ENCODE results near the gene NIPAL4.

Gene NIPAL4

DNA sequence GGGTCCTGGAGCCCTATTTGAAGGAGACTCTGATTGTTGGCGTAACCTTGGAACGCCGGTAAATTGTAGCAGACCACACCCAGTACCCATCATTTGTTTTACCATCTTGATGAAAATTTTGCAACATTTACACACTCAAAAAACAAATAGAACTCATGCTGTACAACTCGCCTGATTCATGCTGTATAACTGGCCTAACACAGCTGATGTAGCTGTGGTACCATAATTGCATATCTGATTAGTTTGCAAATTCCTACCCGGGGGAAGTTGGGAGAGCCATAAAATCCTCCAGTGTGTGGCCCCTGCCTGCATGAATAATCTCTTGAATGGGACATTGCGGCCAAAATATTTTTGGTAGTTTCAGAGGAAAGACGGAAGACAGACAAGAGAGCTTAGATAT, 9.7 kb downstream of the NIPAL4 start:
- H4K20me1 ChIP-seq (ENCODE audit: control insufficient read depth, insufficient read depth, low read depth, low read length), result no peaks in the 10 kb centered on the region
- H3K4me3 ChIP-seq (ENCODE audit: low read length), result no peak overlapping the region
- H3K4me1 ChIP-seq (ENCODE audit: control insufficient read depth, low read length), result peaks cover 4% of the 10 kb centered on the region; the same call in 1 of the 2 replicates
- no peaks in the 10 kb centered on the region for H3K27me3 ChIP-seq (ENCODE audit: control insufficient read depth, low read length)
- TF ChIP-seq CTCF (IDR thresholded peaks at IDR 0.05; ENCODE audit: low read depth, low read length, poor library complexity, severe bottlenecking) (no peak), EZH2phosphoT487 (IDR thresholded peaks at IDR 0.05; ENCODE audit: borderline replicate concordance, low read length) (no peak)
- no peaks in the 10 kb centered on the region for H3K36me3 ChIP-seq (ENCODE audit: control insufficient read depth, low read length)
- no peak overlapping the region for H3K27ac ChIP-seq (ENCODE audit: low read depth, low read length)
- no peaks in the 10 kb centered on the region for H3K79me2 ChIP-seq (ENCODE audit: control insufficient read depth, low read length)
- H3K9me3 ChIP-seq (ENCODE audit: control insufficient read depth, insufficient read depth, low read length), result no peaks in the 10 kb centered on the region
- H3K9me2 ChIP-seq (replicated peaks; ENCODE audit: control insufficient read depth, low read length), result no peaks in the 10 kb centered on the region
- no peaks in the 10 kb centered on the region for H3F3A ChIP-seq (ENCODE audit: control insufficient read depth, insufficient read depth)
- no peak overlapping the region for H3K4me2 ChIP-seq (ENCODE audit: low read length)

GRCh38 chr5:157470631-157471030, 10.6 kb downstream of the NIPAL4 start:
- TF ChIP-seq CTCF (IDR thresholded peaks at IDR 0.05; ENCODE audit: low read depth, low read length, poor library complexity, severe bottlenecking), result no peak
- TF ChIP-seq EZH2phosphoT487 (IDR thresholded peaks at IDR 0.05; ENCODE audit: borderline replicate concordance, low read length), result no peak
- Histone ChIP-seq H4K20me1 (ENCODE audit: control insufficient read depth, insufficient read depth, low read depth, low read length) (no peaks in the 10 kb centered on the region), H3K4me2 (ENCODE audit: low read length) (no peak overlapping the region), H3K4me1 (ENCODE audit: control insufficient read depth, low read length) (peaks cover 4% of the 10 kb centered on the region; the same call in 1 of the 2 replicates), H3K9me3 (ENCODE audit: control insufficient read depth, insufficient read depth, low read length) (no peaks in the 10 kb centered on the region), H3K27me3 (ENCODE audit: control insufficient read depth, low read length) (no peaks in the 10 kb centered on the region), H3F3A (ENCODE audit: control insufficient read depth, insufficient read depth) (0 out of 2 replicates have a peak, but pooled peaks cover under 1% of the 10 kb centered on the region), H3K27ac (ENCODE audit: low read depth, low read length) (no peak overlapping the region), H3K79me2 (ENCODE audit: control insufficient read depth, low read length) (no peaks in the 10 kb centered on the region), H3K9me2 (replicated peaks; ENCODE audit: control insufficient read depth, low read length) (no peaks in the 10 kb centered on the region), H3K4me3 (ENCODE audit: low read length) (no peak overlapping the region), H3K36me3 (ENCODE audit: control insufficient read depth, low read length) (peaks cover 5% of the 10 kb centered on the region; the same call in 1 of the 2 replicates)

DNA sequence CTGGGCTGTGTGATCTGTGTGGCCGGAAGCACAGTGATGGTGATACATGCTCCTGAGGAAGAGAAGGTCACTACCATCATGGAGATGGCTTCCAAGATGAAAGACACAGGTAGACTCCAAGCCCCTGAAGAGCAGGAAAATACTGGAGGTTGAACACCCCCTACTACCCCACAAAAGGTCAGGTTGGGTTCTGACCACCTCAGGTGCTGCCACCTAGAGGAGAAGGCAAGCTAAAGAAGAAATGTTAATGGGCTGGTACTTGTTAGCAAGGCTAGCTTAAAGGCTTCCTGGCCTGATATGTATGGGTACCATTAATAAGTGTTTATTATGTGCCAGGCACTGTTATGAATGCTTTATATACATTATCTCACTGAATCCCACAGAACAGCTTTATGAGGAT, 11.7 kb downstream of the NIPAL4 start:
- TF ChIP-seq EZH2phosphoT487 (IDR thresholded peaks at IDR 0.05; ENCODE audit: borderline replicate concordance, low read length) (no peak), CTCF (IDR thresholded peaks at IDR 0.05; ENCODE audit: low read depth, low read length, poor library complexity, severe bottlenecking) (peak; percentile 92)

More for the DNA sequence above, 11.7 kb downstream of the NIPAL4 start:
- Histone ChIP-seq H3K9me3 (ENCODE audit: control insufficient read depth, insufficient read depth, low read length) (no peaks in the 10 kb centered on the region), H4K20me1 (ENCODE audit: control insufficient read depth, insufficient read depth, low read depth, low read length) (no peaks in the 10 kb centered on the region), H3K4me1 (ENCODE audit: control insufficient read depth, low read length) (peaks cover 4% of the 10 kb centered on the region; the same call in 1 of the 2 replicates), H3K4me2 (ENCODE audit: low read length) (no peak overlapping the region), H3K36me3 (ENCODE audit: control insufficient read depth, low read length) (peaks cover 13% of the 10 kb centered on the region), H3K4me3 (ENCODE audit: low read length) (no peak overlapping the region), H3F3A (ENCODE audit: control insufficient read depth, insufficient read depth) (0 out of 2 replicates have a peak, but pooled peaks cover 4% of the 10 kb centered on the region), H3K27ac (ENCODE audit: low read depth, low read length) (no peak overlapping the region), H3K9me2 (replicated peaks; ENCODE audit: control insufficient read depth, low read length) (no peaks in the 10 kb centered on the region), H3K79me2 (ENCODE audit: control insufficient read depth, low read length) (no peaks in the 10 kb centered on the region), H3K27me3 (ENCODE audit: control insufficient read depth, low read length) (no peaks in the 10 kb centered on the region)

Measured in DOHH2 (cell line).